ENCODE data around the gene BCL2A1. TPM values are rescaled to one million over a fixed set of nuclear protein-coding genes. Genes with fewer than 3 reads are reported as not detected.

Gene BCL2A1
- total and polyA plus RNA-seq, 10 of the 15 experiments (the other 5 are each of a cell fraction or from before 2014, with no cell fraction given): 181 to 570 (median 321) TPM

DNA sequence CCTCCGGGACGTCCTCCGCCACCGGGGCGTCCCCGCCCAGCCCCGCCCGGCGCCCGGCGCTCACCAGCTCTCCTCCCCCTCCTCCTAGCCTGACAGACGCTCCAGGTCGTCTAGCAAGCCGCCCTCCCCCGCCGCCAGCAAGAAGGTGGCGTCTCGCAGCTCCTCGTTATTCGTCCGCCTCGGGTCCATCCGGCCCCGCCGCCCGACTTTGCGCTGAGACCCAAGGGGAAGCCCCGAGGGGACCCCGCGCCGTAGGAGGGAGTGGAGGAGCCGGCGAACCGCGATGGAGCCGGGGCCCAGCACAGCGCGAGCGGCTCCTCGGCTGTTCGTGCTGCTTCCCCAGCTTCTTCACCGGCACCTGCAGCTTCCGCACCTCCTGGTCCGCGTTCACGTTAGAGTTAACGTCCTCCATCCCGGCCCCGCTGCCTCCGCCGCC lies 47.9 kb downstream of the BCL2A1 start (continued):
- TF ChIP-seq RFX5 (IDR thresholded peaks at IDR 0.05; ENCODE audit: low read depth, low read length) (no peak), POU2F2 (IDR thresholded peaks at IDR 0.05; ENCODE audit: borderline replicate concordance, low read depth, low read length) (no peak), EGR1 (IDR thresholded peaks at IDR 0.05; ENCODE audit: borderline replicate concordance in 1 of 2, low read depth in 2 of 2, low read length in 2 of 2) (peak in 1 of 2 experiments; percentile 43; a peak in 1 of 3 replicates)

- Histone ChIP-seq H3K9ac (ENCODE audit: control insufficient read depth, insufficient read depth, low read length) (peak overlapping the region; percentile 86), H3K4me3 (peak overlapping the region; percentile 80), H3K27ac (ENCODE audit: control insufficient read depth, insufficient read depth) (peak overlapping the region; percentile 92), H3K4me2 (ENCODE audit: control insufficient read depth, insufficient read depth) (peak overlapping the region; percentile 88), H4K20me1 (ENCODE audit: control insufficient read depth, insufficient read depth) (no peaks in the 10 kb centered on the region), H2AFZ (ENCODE audit: control insufficient read depth, low read depth, low read length) (peak overlapping the region; percentile 4; the same call in 1 of the 2 replicates), H3K9me3 (replicated peaks; ENCODE audit: control insufficient read depth, insufficient read depth, low read length) (peaks cover 27% of the 10 kb centered on the region), H3K4me1 (ENCODE audit: control insufficient read depth, insufficient read depth, low read length) (no peaks in the 10 kb centered on the region), H3K79me2 (ENCODE audit: control insufficient read depth, insufficient read depth, low read length) (peaks cover 31% of the 10 kb centered on the region), H3K36me3 (ENCODE audit: control insufficient read depth in 2 of 2, insufficient read depth in 2 of 2, low read length in 1 of 2) (peaks cover 0 to 4% of the 10 kb centered on the region in 2 experiments; a peak in 2 of 4 replicates), H3K27me3 (replicated peaks in 1 of 2; ENCODE audit: control insufficient read depth in 2 of 2, insufficient read depth in 2 of 2, low read length in 1 of 2) (no peaks in the 10 kb centered on the region)
- in situ Hi-C loops (cut with MboI) (no loop called here), intact Hi-C loops (cut with micrococcal nuclease; ENCODE audit: unreplicated experiment) (loop anchor here (2.0 to 5.0 kb wide), 3 partner anchors 26 to 140 kb away; partner anchors contain the start of genes BCL2A1 and MTHFS)
- ChIA-PET RAD21 (ENCODE audit: unreplicated experiment) (interaction anchor here (0.6 to 3.3 kb wide), 22 partner anchors 9 to 95 kb away, joined by 3 to 52 read pairs (median 4); partner anchors contain the start of gene BCL2A1), SMC1A (ENCODE audit: uncharacterized antibody, unreplicated experiment) (interaction anchor here (0.5 to 4.5 kb wide), 27 partner anchors 8 to 143 kb away, joined by 3 to 54 read pairs (median 6); partner anchors contain the start of genes BCL2A1 and MTHFS), POLR2A (interaction anchor here (0.6 to 3.9 kb wide), 21 partner anchors 9 to 149 kb away, joined by 3 to 49 read pairs (median 5); partner anchors contain the start of gene BCL2A1), CTCF (interaction anchor here (0.6 to 2.7 kb wide), 16 partner anchors 9 to 166 kb away, joined by 3 to 12 read pairs (median 6); no protein-coding TSS in a partner anchor)
- no peak for FAIRE-seq
- peak; percentile 85 for TF ChIP-seq MLLT1 (IDR thresholded peaks at IDR 0.05)
- TF ChIP-seq GATAD2B (conservative IDR thresholded peaks at IDR 0.05; ENCODE audit: low read depth): no peak
- DNase-seq (ENCODE audit: low read depth, low spot score): no peak
- no TSS peak for BruUV-seq (replicated peaks)
- 15% methylated on average over 17 of the region's 17 CpGs for WGBS (ENCODE audit: insufficient coverage, insufficient replicate concordance, low lambda C conversion rate, missing lambda C conversion rate)
- peak; percentile 1; the same call in 2 of the 3 replicates for ATAC-seq
Observed at GRCh38 chr15:79922512-79923078, 48.4 kb downstream of the BCL2A1 start.

Data from GM12878 (cell line).